ENCODE results near the gene MRPS6. TPM values are rescaled to one million over a fixed set of nuclear protein-coding genes. Genes with fewer than 3 reads are reported as not detected.

Gene MRPS6
- total RNA-seq, 1 experiment from 2014 or later = 41.0 TPM

- H3K4me3 ChIP-seq = no peak overlapping the region
- no peak for DNase-seq
- no peaks in the 10 kb centered on the region for H3F3A ChIP-seq (ENCODE audit: insufficient read depth, low read depth)
- peaks cover 62% of the 10 kb centered on the region for H3K79me2 ChIP-seq (ENCODE audit: low read depth)
- H3K4me1 ChIP-seq (replicated peaks; ENCODE audit: insufficient read depth) = no peaks in the 10 kb centered on the region
- H3K27ac ChIP-seq = no peak overlapping the region
- H3K9me3 ChIP-seq (ENCODE audit: insufficient read depth, low read depth) = no peaks in the 10 kb centered on the region
- H3K4me2 ChIP-seq = no peak overlapping the region
- intact Hi-C loops (cut with micrococcal nuclease; ENCODE audit: unreplicated experiment) = no loop called here
- H4K20me1 ChIP-seq (ENCODE audit: insufficient read depth) = no peaks in the 10 kb centered on the region
- H2AFZ ChIP-seq = no peak overlapping the region
- TF ChIP-seq, protein P1, sequence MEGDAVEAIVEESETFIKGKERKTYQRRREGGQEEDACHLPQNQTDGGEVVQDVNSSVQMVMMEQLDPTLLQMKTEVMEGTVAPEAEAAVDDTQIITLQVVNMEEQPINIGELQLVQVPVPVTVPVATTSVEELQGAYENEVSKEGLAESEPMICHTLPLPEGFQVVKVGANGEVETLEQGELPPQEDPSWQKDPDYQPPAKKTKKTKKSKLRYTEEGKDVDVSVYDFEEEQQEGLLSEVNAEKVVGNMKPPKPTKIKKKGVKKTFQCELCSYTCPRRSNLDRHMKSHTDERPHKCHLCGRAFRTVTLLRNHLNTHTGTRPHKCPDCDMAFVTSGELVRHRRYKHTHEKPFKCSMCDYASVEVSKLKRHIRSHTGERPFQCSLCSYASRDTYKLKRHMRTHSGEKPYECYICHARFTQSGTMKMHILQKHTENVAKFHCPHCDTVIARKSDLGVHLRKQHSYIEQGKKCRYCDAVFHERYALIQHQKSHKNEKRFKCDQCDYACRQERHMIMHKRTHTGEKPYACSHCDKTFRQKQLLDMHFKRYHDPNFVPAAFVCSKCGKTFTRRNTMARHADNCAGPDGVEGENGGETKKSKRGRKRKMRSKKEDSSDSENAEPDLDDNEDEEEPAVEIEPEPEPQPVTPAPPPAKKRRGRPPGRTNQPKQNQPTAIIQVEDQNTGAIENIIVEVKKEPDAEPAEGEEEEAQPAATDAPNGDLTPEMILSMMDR (conservative IDR thresholded peaks at IDR 0.05) = no peak
- no TSS peak for BruUV-seq (replicated peaks)
- H3K9me2 ChIP-seq (ENCODE audit: insufficient read depth) = no peaks in the 10 kb centered on the region
- ChIA-PET POLR2A (ENCODE audit: unreplicated experiment) (interaction anchor here (0.6 kb wide), 1 partner anchor 529 kb away, joined by 3 read pairs; no protein-coding TSS in a partner anchor), CTCF (no interaction called here)
- H3K36me3 ChIP-seq (ENCODE audit: low read depth) = no peaks in the 10 kb centered on the region
- no peaks in the 10 kb centered on the region for H3K27me3 ChIP-seq (ENCODE audit: insufficient read depth, low read depth)
These were observed 15.4 kb downstream of the MRPS6 start for GRCh38 chr21:34088752-34089151.

- Histone ChIP-seq H4K20me1 (ENCODE audit: insufficient read depth) (no peaks in the 10 kb centered on the region), H3K27ac (no peak overlapping the region), H3K79me2 (ENCODE audit: low read depth) (peaks cover 43% of the 10 kb centered on the region), H3K27me3 (ENCODE audit: insufficient read depth, low read depth) (no peaks in the 10 kb centered on the region), H3K9me3 (ENCODE audit: insufficient read depth, low read depth) (no peaks in the 10 kb centered on the region), H2AFZ (no peak overlapping the region), H3K9me2 (ENCODE audit: insufficient read depth) (no peaks in the 10 kb centered on the region), H3F3A (ENCODE audit: insufficient read depth, low read depth) (no peaks in the 10 kb centered on the region), H3K4me3 (no peak overlapping the region), H3K4me1 (replicated peaks; ENCODE audit: insufficient read depth) (no peaks in the 10 kb centered on the region), H3K4me2 (no peak overlapping the region), H3K36me3 (ENCODE audit: low read depth) (no peaks in the 10 kb centered on the region)
- intact Hi-C loops (cut with micrococcal nuclease; ENCODE audit: unreplicated experiment) = no loop called here
- ChIA-PET CTCF (no interaction called here), POLR2A (ENCODE audit: unreplicated experiment) (no interaction called here)
- no TSS peak for BruUV-seq (replicated peaks)
- no peak for DNase-seq
- TF ChIP-seq, protein P1 (conservative IDR thresholded peaks at IDR 0.05) = no peak
- no peak for TF ChIP-seq EZH2 (IDR thresholded peaks at IDR 0.05; ENCODE audit: low read depth)
These were observed 17.7 kb downstream of the MRPS6 start for GRCh38 chr21:34091032-34091431.

GRCh38 chr21:34091607-34092006 lies 18.2 kb downstream of the MRPS6 start:
- no peak overlapping the region for H3K4me3 ChIP-seq
- H3K4me1 ChIP-seq (replicated peaks; ENCODE audit: insufficient read depth) = no peaks in the 10 kb centered on the region
- POLR2A ChIA-PET (ENCODE audit: unreplicated experiment) = no interaction called here
- H3K9me3 ChIP-seq (ENCODE audit: insufficient read depth, low read depth) = no peaks in the 10 kb centered on the region
- DNase-seq = no peak
- H3F3A ChIP-seq (ENCODE audit: insufficient read depth, low read depth) = no peaks in the 10 kb centered on the region
- H3K79me2 ChIP-seq (ENCODE audit: low read depth) = peaks cover 37% of the 10 kb centered on the region
- no TSS peak for BruUV-seq (replicated peaks)
- no peak for TF ChIP-seq EZH2 (IDR thresholded peaks at IDR 0.05; ENCODE audit: low read depth)
- TF ChIP-seq, protein P1 (conservative IDR thresholded peaks at IDR 0.05) = peak; percentile 35; the same call in 1 of the 2 replicates
- no peak overlapping the region for H2AFZ ChIP-seq
- intact Hi-C loops (cut with micrococcal nuclease; ENCODE audit: unreplicated experiment) = no loop called here
- H3K36me3 ChIP-seq (ENCODE audit: low read depth) = no peaks in the 10 kb centered on the region
- H3K27me3 ChIP-seq (ENCODE audit: insufficient read depth, low read depth) = no peaks in the 10 kb centered on the region
- H3K27ac ChIP-seq = no peak overlapping the region
- no peaks in the 10 kb centered on the region for H3K9me2 ChIP-seq (ENCODE audit: insufficient read depth)
- H3K4me2 ChIP-seq = no peak overlapping the region
- no peaks in the 10 kb centered on the region for H4K20me1 ChIP-seq (ENCODE audit: insufficient read depth)
- CTCF ChIA-PET = no interaction called here

Measured in PC-9 (cell line).